UCSD-AML1 (cell line): Measurements from ENCODE around the gene ASB13.

Experiments used
- DNase-seq: peaks from one replicate; lab custom pipeline; 2025; ENCODE audit not compliant: unreplicated experiment; lab: John Stamatoyannopoulos, UW

ASB13 gene

DNA sequence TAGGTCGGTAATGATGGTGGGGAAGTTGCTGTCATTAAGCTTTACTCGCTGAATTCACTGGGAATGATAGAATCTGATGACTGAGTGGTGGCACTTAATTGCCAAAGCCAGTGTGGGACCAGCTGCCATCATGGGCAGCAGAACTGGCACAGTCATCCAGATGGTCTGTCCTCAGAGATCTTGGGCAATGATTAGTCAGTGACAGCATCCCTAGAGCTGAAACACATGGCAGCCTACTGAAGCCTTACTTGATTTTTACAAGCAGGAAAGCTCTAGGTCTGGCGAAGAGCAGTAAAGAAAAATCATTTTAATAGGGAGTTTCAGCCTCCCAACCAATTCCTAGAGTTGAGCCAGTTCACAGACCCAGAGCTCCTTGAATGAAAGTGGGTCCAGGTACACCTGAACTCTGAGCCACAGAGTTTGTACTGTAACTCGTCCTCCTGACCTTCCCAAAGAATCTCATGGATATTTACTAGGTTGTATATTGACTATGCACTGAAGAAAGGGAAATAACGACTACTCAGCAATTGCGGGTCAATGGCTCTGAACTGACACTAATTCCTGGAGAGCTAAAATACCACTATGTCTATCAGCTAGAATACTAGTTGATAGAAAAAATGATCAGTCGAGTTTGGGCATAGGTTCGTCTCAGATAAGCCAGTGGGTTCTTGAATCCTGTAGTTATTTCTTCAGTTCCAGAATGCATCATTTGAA, 4.4 kb upstream of the ASB13 start:
- DNase-seq: no peak

DNA sequence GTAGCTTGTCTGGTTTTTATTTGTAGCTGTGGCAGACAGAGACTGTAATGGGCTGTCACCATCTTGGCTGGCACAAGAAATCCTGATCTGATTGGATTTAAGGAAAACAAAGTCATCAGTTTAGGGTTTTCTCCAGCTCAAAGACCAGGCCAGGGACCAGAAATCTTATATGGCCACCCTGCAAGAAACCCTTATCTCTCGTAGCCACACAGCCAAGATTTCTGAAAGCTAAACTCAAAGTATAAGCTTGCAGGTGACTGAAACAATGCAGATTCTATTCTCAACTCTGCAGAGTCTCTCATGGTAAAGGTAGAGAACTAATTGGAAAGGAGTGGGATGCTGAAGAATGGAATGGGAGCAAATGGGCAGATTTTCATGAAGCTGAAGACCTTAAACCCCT, 3.2 kb upstream of the ASB13 start:
- no peak for DNase-seq

DNA sequence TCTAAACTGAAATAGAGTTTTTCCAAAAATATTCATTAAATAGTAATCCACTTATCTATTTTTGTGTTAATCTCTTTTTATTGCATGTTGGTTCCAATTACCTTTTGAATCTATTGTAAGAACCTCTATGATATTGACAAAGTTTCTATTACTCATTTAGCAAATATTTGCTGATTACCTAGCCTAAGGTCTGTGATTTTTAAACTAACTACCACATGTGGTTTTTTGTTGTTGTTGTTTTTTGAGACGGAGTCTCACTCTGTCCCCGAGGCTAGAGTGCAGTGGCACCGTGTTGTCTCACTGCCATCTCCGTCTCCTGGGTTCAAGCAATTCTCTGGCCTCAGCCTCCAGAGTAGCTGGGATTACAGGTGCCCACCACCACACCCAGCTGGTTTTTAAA, 2.0 kb upstream of the ASB13 start:
- no peak for DNase-seq

- no peak for DNase-seq
These were observed 641 bp upstream of the ASB13 start for GRCh38 chr10:5666841-5667630.

DNA sequence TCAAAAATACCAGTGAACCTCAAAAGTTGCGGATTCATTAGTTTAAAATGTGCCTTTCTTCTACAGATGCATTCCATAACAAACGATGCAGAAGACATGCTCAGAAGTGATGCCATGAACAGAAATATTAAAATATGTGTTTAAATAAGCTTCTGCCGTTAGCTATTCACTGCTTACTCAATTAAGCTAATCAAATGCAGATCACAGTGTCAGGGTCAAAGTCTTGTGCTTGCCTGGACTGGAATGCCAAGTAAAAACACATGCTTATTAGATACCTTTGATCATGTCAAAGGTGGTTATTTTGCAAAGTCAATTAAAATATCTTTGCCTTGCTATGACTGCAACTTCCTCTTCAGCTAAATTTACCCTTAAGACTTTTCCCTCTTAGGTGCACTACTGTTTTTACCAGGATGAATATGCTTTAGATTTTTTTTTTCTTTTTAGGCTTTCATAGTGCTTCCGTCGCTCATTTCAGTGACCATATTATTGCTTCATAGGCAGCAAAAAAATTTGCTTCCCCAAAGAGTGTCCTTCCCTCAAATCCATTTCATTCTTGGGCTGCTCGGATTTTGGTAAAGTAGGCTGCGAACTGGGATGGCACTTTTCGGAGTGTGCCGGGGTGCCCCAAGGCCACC, 905 bp downstream of the ASB13 start:
- DNase-seq: no peak

GRCh38 chr10:5663692-5664427, 2.5 kb downstream of the ASB13 start:
- DNase-seq: no peak

DNA sequence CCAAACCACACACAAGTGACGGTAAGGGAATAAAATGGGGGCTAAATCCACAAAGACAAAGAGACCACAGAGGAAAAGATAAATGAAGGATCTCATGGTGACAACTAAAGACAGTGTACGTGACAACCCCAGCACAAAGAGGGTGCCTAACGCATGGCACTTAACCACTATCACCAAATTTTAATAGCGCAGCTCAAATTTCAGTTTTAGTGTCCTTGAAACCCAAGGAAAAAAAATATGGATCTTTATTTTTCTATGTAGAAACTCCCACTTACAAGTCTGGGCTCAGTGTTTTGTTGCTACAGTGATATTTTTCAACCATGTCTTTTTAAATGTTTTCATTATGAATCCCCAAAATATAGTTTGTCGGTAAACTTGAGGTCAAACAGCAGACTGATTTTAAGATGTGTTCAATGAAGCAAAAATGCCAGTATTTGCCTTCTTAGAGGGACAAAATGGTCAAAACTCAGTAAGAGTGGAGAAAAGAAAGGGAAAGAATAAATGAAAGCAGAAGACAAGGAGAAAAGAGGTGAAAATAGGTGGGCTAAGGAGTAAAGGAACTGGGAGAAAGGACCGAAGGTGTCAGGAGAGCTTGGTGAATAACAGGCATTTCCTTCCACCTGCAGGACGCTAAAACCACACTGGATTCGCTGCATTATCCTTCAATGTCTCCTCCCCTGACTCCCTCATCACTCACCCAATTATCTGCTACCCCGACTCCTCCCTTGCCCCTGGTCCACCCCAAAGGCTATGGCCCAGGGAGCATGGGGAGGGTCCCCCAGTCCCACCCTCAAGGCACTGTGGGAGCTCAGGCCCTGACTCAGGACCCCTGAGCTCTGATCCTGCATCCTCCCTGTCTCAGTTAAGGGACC, 3.5 kb downstream of the ASB13 start:
- DNase-seq: no peak

GRCh38 chr10:5661043-5661442, 5.4 kb downstream of the ASB13 start:
- no peak for DNase-seq

- peak; percentile 44 for DNase-seq
These were observed 6.5 kb downstream of the ASB13 start for GRCh38 chr10:5659702-5660528.

- DNase-seq: no peak
These were observed 7.3 kb downstream of the ASB13 start for GRCh38 chr10:5658871-5659618.

- DNase-seq: no peak
These were observed 9.4 kb downstream of the ASB13 start for GRCh38 chr10:5656737-5657579.

DNA sequence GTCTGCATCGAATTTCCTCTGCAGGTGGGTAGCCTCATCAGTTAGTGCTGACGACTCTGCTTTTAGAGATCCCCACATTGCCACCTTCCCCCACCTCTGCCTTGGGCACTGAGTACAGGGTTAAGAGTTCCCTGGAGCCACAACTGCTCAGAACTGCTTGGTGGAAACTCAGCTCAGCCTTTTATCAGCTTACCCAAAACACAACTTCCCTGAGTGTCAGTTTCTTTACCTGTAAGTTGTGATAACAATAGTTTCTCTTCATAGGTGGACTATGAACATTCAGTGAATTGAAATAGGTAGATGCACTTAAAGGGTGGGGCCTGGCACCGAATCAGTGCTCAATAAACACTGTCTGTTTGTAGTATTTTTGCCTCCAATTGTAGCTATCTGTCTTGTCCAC, 11.3 kb downstream of the ASB13 start:
- DNase-seq: no peak

- DNase-seq: no peak
These were observed 12.1 kb downstream of the ASB13 start for GRCh38 chr10:5654218-5654755.

GRCh38 chr10:5652746-5653145, 13.6 kb downstream of the ASB13 start:
- DNase-seq: no peak

DNA sequence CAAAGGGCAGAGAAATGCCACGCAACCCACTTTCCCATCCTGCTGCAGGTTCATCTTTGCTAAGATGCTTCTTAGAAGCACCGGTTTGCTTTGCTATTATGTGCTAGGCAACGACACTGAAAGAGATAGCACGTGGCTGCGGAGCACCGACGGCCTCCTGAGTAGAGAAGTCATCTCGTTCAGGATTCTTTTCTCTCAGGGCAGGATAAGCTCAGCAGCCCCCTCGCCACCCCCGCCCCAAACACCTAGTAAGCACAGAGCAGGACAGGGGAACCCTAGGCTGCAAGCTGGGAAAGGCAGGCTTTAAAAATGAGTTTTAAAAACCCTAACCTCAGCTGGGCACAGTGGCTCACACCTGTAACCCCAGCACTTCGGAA, 15.0 kb downstream of the ASB13 start:
- no peak for DNase-seq

DNA sequence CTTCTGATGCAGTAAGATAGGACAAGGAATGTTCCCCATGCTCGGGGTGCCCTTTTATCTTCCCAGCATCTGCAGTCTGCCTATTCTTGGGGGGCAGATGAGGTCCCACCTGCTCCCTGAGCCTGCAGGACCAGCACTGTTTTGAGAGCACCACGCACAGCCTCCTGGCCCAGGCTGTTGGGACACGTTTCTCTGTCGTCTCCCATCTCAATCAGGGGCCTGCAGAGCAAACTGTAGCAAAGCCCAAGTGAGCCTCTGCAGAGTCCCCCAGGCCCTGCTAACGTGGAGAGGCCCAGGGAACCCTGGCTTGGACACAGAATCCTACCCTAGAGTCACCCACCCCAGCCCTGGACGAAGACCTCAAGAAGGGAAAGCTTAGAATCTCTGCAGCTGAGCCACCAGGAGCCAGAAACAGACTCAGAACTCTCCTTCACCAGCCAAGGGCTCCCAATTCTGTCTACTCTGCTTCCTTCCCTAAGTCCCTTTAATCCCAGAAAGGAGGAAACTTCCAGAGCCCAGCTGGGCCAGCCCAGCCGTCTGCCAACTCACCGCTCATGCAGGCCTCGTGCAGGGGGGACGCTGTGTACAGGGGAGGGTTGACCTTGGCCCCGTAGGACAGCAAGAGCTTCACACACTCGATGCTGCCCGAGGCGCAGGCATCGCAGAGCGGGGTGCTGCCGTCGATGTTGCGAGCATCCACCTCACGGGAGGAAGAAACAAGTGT, 15.6 kb downstream of the ASB13 start:
- DNase-seq: no peak

DNA sequence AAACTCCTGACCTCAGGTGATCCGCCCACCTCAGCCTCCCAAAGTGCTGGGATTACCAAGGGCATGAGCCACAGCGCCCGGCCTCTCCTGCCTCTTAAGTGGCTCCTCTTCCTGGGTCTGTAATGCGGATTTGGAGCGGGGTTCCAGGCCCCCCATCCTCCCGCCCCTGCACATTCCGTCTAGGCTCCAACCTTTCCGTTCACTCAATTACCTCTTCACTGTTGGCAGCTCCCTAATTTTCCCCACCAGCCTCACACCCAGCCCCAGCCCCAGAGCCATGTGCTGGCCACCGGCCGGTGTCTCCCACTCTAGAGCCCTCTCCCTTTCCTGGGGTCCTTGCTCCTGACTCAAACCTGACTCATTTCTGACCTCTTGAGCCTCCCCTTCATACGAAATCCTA, 16.6 kb downstream of the ASB13 start:
- no peak for DNase-seq
